ENCODE results near the gene NRXN3. TPM values are rescaled to one million over a fixed set of nuclear protein-coding genes. Genes with fewer than 3 reads are reported as not detected.

Gene NRXN3
- polyA plus RNA-seq, 1 of the 3 experiments (the other 2 are of a cell fraction), result 1.6 TPM

DNA sequence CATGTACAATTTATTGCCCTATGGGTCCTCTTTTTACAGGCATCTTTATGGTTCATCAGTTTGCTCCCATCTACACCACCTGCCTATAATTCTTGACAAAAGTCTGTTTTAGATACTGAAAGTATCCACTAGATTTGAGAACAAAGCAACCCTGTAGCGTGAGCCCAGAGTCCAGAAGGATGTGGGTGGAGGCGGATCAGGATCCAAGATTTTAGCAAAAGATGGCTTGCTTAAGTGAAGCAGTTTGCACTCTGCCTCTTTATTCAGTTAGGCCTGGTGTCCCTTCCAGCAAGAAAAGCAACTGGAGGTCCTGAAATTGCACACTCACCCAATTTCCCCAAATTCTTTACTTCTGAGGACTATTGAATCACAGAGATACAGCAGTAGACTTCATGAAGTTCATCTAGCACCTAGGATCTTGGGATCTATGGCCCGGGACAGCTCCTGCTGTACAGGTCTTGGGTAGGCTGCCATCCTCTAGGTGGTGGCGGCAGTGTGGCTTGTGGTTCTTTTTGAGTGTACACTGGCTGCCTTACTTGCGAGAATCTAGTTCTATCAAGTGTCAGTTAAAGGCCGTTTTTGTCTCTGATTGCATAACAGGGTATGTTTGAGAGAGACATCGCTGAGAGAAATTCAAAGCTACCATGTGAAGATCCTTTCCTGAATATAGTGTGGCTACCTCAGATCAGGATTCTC lies 873.2 kb downstream of the NRXN3 start:
- Histone ChIP-seq H3K4me2 (no peak overlapping the region), H4K20me1 (ENCODE audit: insufficient read depth) (no peaks in the 10 kb centered on the region), H3K9ac (no peak overlapping the region), H3K9me3 (no peaks in the 10 kb centered on the region), H3K27me3 (ENCODE audit: insufficient read depth) (no peaks in the 10 kb centered on the region), H3K9me2 (no peaks in the 10 kb centered on the region), H3K36me3 (replicated peaks in 1 of 2; ENCODE audit: control insufficient read depth in 1 of 2, insufficient read depth in 2 of 2, low read length in 1 of 2) (no peaks in the 10 kb centered on the region), H3K27ac (ENCODE audit: low read depth in 2 of 2, low read length in 1 of 2) (no peak overlapping the region), H3K4me3 (ENCODE audit: low read depth in 2 of 2, low read length in 1 of 2) (no peak overlapping the region), H2AFZ (ENCODE audit: low read depth) (no peak overlapping the region), H3K4me1 (ENCODE audit: control insufficient read depth in 1 of 2, insufficient read depth in 2 of 2, low read depth in 1 of 2, low read length in 1 of 2) (no peaks in the 10 kb centered on the region), H3K79me2 (ENCODE audit: insufficient read depth) (no peaks in the 10 kb centered on the region), H3F3A (replicated peaks; ENCODE audit: insufficient read depth) (no peaks in the 10 kb centered on the region)
- no peak for DNase-seq
- 84% methylated on average over 7 of the region's 7 CpGs for WGBS (ENCODE audit: low lambda C conversion rate)
- POLR2A ChIA-PET, result no interaction called here
- CTCF ChIA-PET, result no interaction called here
- TF ChIP-seq SMC3 (IDR thresholded peaks at IDR 0.05; ENCODE audit: low read depth, low read length) (no peak), TEAD4 (IDR thresholded peaks at IDR 0.05; ENCODE audit: borderline replicate concordance, insufficient read depth) (no peak), RFX5 (IDR thresholded peaks at IDR 0.05; ENCODE audit: low read length) (no peak), GATA2 (CRISPR knock-in tag; IDR thresholded peaks at IDR 0.05) (no peak), CHD2 (IDR thresholded peaks at IDR 0.05; ENCODE audit: low read length, partially characterized antibody) (no peak)

DNA sequence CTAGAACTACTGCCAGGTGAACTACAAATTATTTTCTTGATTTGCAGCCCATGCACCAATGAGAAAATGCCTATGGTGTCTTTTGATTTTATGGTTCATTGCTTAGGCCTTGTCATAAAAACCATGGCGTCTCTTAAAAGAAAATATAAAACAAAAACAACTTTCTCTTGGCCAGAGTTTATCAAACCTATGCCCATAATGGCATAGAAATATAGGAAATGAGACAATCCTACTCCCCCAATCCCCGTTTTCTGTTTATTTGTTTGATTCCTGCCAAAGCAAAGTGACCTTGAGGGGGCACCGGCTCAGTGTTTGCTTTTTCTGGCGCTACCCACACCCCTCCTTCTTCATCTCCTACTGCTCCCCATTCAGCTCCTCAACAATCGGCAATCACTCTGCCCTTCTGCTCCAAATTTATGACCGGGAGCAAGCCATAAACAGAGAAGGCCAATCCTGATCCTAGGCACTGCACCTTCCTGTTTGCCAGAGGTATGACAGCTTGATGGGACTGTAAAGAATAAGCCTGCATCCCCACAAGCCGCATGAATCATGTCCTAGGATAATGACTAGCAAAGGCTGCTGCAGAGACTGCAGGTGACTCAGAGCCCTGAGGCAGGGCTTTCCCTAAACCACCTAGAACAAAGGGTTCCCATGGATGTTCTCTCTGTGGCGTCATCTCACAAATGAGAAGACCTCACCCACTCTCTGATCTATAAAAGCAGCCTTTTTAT lies 874.9 kb downstream of the NRXN3 start:
- Histone ChIP-seq H3F3A (replicated peaks; ENCODE audit: insufficient read depth) (no peaks in the 10 kb centered on the region), H3K4me1 (ENCODE audit: control insufficient read depth in 1 of 2, insufficient read depth in 2 of 2, low read depth in 1 of 2, low read length in 1 of 2) (no peaks in the 10 kb centered on the region), H2AFZ (ENCODE audit: low read depth) (no peak overlapping the region), H3K4me2 (no peak overlapping the region), H3K4me3 (ENCODE audit: low read depth in 2 of 2, low read length in 1 of 2) (no peak overlapping the region), H4K20me1 (ENCODE audit: insufficient read depth) (no peaks in the 10 kb centered on the region), H3K9me3 (no peaks in the 10 kb centered on the region), H3K9ac (no peak overlapping the region), H3K36me3 (replicated peaks in 1 of 2; ENCODE audit: control insufficient read depth in 1 of 2, insufficient read depth in 2 of 2, low read length in 1 of 2) (no peaks in the 10 kb centered on the region), H3K27ac (ENCODE audit: low read depth in 2 of 2, low read length in 1 of 2) (no peak overlapping the region), H3K79me2 (ENCODE audit: insufficient read depth) (no peaks in the 10 kb centered on the region), H3K27me3 (ENCODE audit: insufficient read depth) (no peaks in the 10 kb centered on the region), H3K9me2 (no peaks in the 10 kb centered on the region)
- POLR2A ChIA-PET, result no interaction called here
- WGBS (ENCODE audit: low lambda C conversion rate), result 45% methylated on average over 8 of the region's 8 CpGs
- CTCF ChIA-PET, result interaction anchor here (1.3 kb wide), 1 partner anchor 77 kb away, joined by 3 read pairs; no protein-coding TSS in a partner anchor
- DNase-seq, result no peak
- TF ChIP-seq, protein P1, sequence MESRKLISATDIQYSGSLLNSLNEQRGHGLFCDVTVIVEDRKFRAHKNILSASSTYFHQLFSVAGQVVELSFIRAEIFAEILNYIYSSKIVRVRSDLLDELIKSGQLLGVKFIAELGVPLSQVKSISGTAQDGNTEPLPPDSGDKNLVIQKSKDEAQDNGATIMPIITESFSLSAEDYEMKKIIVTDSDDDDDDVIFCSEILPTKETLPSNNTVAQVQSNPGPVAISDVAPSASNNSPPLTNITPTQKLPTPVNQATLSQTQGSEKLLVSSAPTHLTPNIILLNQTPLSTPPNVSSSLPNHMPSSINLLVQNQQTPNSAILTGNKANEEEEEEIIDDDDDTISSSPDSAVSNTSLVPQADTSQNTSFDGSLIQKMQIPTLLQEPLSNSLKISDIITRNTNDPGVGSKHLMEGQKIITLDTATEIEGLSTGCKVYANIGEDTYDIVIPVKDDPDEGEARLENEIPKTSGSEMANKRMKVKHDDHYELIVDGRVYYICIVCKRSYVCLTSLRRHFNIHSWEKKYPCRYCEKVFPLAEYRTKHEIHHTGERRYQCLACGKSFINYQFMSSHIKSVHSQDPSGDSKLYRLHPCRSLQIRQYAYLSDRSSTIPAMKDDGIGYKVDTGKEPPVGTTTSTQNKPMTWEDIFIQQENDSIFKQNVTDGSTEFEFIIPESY (IDR thresholded peaks at IDR 0.05; ENCODE audit: borderline replicate concordance, low read depth), result 0 out of 2 replicates have a peak, but pooled peaks have one; percentile 15
- TF ChIP-seq RCOR1 (IDR thresholded peaks at IDR 0.05; ENCODE audit: low read length) (no peak), JUND (IDR thresholded peaks at IDR 0.05) (peak; percentile 50; the same call in 1 of the 2 replicates), FOSL2 (IDR thresholded peaks at IDR 0.05; ENCODE audit: borderline replicate concordance, low read depth) (peak; percentile 74)
- TF ChIP-seq, protein P2, sequence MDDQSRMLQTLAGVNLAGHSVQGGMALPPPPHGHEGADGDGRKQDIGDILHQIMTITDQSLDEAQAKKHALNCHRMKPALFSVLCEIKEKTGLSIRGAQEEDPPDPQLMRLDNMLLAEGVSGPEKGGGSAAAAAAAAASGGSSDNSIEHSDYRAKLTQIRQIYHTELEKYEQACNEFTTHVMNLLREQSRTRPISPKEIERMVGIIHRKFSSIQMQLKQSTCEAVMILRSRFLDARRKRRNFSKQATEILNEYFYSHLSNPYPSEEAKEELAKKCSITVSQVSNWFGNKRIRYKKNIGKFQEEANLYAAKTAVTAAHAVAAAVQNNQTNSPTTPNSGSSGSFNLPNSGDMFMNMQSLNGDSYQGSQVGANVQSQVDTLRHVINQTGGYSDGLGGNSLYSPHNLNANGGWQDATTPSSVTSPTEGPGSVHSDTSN (IDR thresholded peaks at IDR 0.05), result peak; percentile 49

Data from SK-N-SH (cell line).